H9 (cell line): ENCODE data around the gene TOP3B. TPM values are rescaled to one million over a fixed set of nuclear protein-coding genes. Genes with fewer than 3 reads are reported as not detected.

Source experiments
- DNase-seq: peaks from one replicate; pipeline ENCODE4 v3.0.0-alpha.2; 2017
- H2AFZ ChIP-seq: one replicate; pipeline ENCODE4 v1.6.1; 2013; ENCODE audit warnings: mild to moderate bottlenecking, low read length, control low read depth, moderate library complexity
- H2AK5ac ChIP-seq: 2 replicates; pipeline ENCODE4 v1.6.1; 2013; ENCODE audit warnings: low read length, control low read depth, mixed read lengths; ENCODE audit not compliant: insufficient read length
- H2BK120ac ChIP-seq: one replicate; pipeline ENCODE4 v1.6.1; 2013; ENCODE audit warnings: low read depth, mild to moderate bottlenecking, low read length, control low read depth, inconsistent platforms; ENCODE audit not compliant: poor library complexity, severe bottlenecking
- H2BK12ac ChIP-seq: 2 replicates; pipeline ENCODE4 v1.6.1; 2013; ENCODE audit warnings: low read length, control low read depth, mixed read lengths, low read depth; ENCODE audit not compliant: insufficient read length
- H2BK15ac ChIP-seq: 2 replicates; pipeline ENCODE4 v1.6.1; 2013; ENCODE audit warnings: low read depth, low read length, control low read depth
- H2BK20ac ChIP-seq: one replicate; pipeline ENCODE4 v1.6.1; 2013; ENCODE audit warnings: low read depth, mild to moderate bottlenecking, low read length, control low read depth, inconsistent platforms; ENCODE audit not compliant: poor library complexity, severe bottlenecking
- H2BK5ac ChIP-seq: 2 replicates; pipeline ENCODE4 v1.6.1; 2013; ENCODE audit warnings: low read length, control low read depth, mixed read lengths; ENCODE audit not compliant: insufficient read length
- H3K14ac ChIP-seq: 2 replicates; pipeline ENCODE4 v1.6.1; 2013; ENCODE audit warnings: low read length, control low read depth; ENCODE audit not compliant: insufficient read depth
- H3K18ac ChIP-seq: 2 replicates; pipeline ENCODE4 v1.6.1; 2013; ENCODE audit warnings: low read depth, mild to moderate bottlenecking, mixed read lengths, low read length, control low read depth; ENCODE audit not compliant: insufficient read length
- H3K23ac ChIP-seq: 2 replicates; pipeline ENCODE4 v1.6.1; 2013; ENCODE audit warnings: low read length, control low read depth, mixed read lengths, low read depth; ENCODE audit not compliant: insufficient read length
- H3K23me2 ChIP-seq: 2 replicates; pipeline ENCODE4 v1.6.1; 2013; ENCODE audit warnings: low read depth, mild to moderate bottlenecking, mixed read lengths, low read length, control low read depth; ENCODE audit not compliant: insufficient read length, poor library complexity, severe bottlenecking
- H3K27ac ChIP-seq: 2 replicates; pipeline ENCODE4 v1.5.1; 2013; ENCODE audit warnings: low read length, control low read depth, mixed read lengths, low read depth; ENCODE audit not compliant: insufficient read length
- H3K27me3 ChIP-seq: 2 replicates; pipeline ENCODE4 v1.6.1; 2013; ENCODE audit warnings: low read length, control low read depth, inconsistent platforms; ENCODE audit not compliant: insufficient read depth
- H3K4ac ChIP-seq: 2 replicates; pipeline ENCODE4 v1.6.1; 2013; ENCODE audit warnings: low read depth, mild to moderate bottlenecking, control low read depth, inconsistent platforms, low read length, moderate library complexity
- H3K4me1 ChIP-seq: 2 replicates; pipeline ENCODE4 v1.6.1; 2013; ENCODE audit warnings: low read length, control low read depth, inconsistent platforms; ENCODE audit not compliant: insufficient read depth
- H3K4me2 ChIP-seq: 2 replicates; pipeline ENCODE4 v1.6.1; 2013; ENCODE audit warnings: low read length, control low read depth, mixed read lengths; ENCODE audit not compliant: insufficient read length, insufficient read depth
- H3K56ac ChIP-seq: 2 replicates; pipeline ENCODE4 v1.6.1; 2013; ENCODE audit warnings: low read depth, mild to moderate bottlenecking, mixed read lengths, low read length, control low read depth; ENCODE audit not compliant: insufficient read length
- H3K79me1 ChIP-seq: 2 replicates; pipeline ENCODE4 v1.6.1; 2013; ENCODE audit warnings: low read depth, mild to moderate bottlenecking, moderate library complexity, low read length, control low read depth, inconsistent platforms; ENCODE audit not compliant: insufficient read depth, poor library complexity, severe bottlenecking
- H3K79me2 ChIP-seq: 2 replicates; pipeline ENCODE4 v1.6.1; 2013; ENCODE audit warnings: low read length, control low read depth, inconsistent platforms; ENCODE audit not compliant: insufficient read depth
- H3K9ac ChIP-seq: 2 replicates; pipeline ENCODE4 v1.6.1; 2013; ENCODE audit warnings: low read length, control low read depth, mixed read lengths; ENCODE audit not compliant: insufficient read length; ENCODE audit errors: extremely low read depth
- H3K9me3 ChIP-seq: one replicate; pipeline ENCODE4 v1.6.1; 2013; ENCODE audit warnings: low read depth, low read length, inconsistent platforms; ENCODE audit not compliant: control insufficient read depth
- H3T11ph ChIP-seq: one replicate; pipeline ENCODE4 v1.6.1; 2013; ENCODE audit warnings: mild to moderate bottlenecking, low read length, control low read depth, inconsistent platforms
- H4K20me1 ChIP-seq: one replicate; pipeline ENCODE4 v1.6.1; 2013; ENCODE audit not compliant: control insufficient read depth, insufficient read length, insufficient read depth
- H4K5ac ChIP-seq: 2 replicates; pipeline ENCODE4 v1.6.1; 2013; ENCODE audit warnings: low read depth, mild to moderate bottlenecking, mixed read lengths, low read length, control low read depth; ENCODE audit not compliant: insufficient read length
- H4K8ac ChIP-seq: replicated peaks from 2 replicates; pipeline ENCODE4 v1.6.1; 2013; ENCODE audit warnings: low read length, control low read depth, mixed read lengths, low read depth; ENCODE audit not compliant: insufficient read length
- H4K91ac ChIP-seq: 2 replicates; pipeline ENCODE4 v1.6.1; 2013; ENCODE audit warnings: low read depth, mild to moderate bottlenecking, moderate library complexity, mixed read lengths, low read length, control low read depth; ENCODE audit not compliant: insufficient read length
- H3K27ac Mint-ChIP-seq, 3 experiments: 2 replicates in 2 of 3; 3 replicates in 1 of 3; pipeline ENCODE4 v1.8.0; 2020 to 2021; ENCODE audit warnings: mixed read lengths in 3 of 3, mild to moderate bottlenecking in 1 of 3, moderate library complexity in 1 of 3
- H3K27me3 Mint-ChIP-seq: 2 replicates; pipeline ENCODE4 v1.8.0; 2021; ENCODE audit warnings: low read depth, mild to moderate bottlenecking, moderate library complexity, mixed read lengths
- H3K36me3 Mint-ChIP-seq, 3 experiments: 2 replicates in 2 of 3; 3 replicates in 1 of 3; pipeline ENCODE4 v1.8.0; 2020 to 2021; ENCODE audit warnings: low read depth in 3 of 3, mixed read lengths in 3 of 3; ENCODE audit not compliant: insufficient read depth in 1 of 3
- H3K4me1 Mint-ChIP-seq, 2 experiments: 2 replicates each; pipeline ENCODE4 v1.8.0; 2020; ENCODE audit warnings: mixed read lengths in 2 of 2
- H3K4me3 Mint-ChIP-seq, 2 experiments: 2 replicates in 1 of 2; 3 replicates in 1 of 2; pipeline ENCODE4 v1.8.0; 2020 to 2021; ENCODE audit warnings: mild to moderate bottlenecking in 2 of 2, mixed read lengths in 2 of 2, moderate library complexity in 1 of 2
- H3K9me3 Mint-ChIP-seq, 2 experiments: 2 replicates in 1 of 2; 3 replicates in 1 of 2; pipeline ENCODE4 v1.8.0; 2020; ENCODE audit warnings: mild to moderate bottlenecking in 2 of 2, mixed read lengths in 2 of 2, moderate library complexity in 1 of 2
- CTCF ChIP-seq: fragments of 200-600 bp; sonication (generic); conservative IDR thresholded peaks from 3 replicates; pipeline ENCODE4 v1.8.0; 2021; ENCODE audit warnings: antibody characterized with exemption, mild to moderate bottlenecking
- WGBS: extraction: QIAGEN DNeasy Blood & Tissue Kit; methylation state at CpG from one replicate; pipeline ENCODE4 v1.1.7; 2013; ENCODE audit warnings: missing lambda C conversion rate, low lambda C conversion rate, mixed read lengths; ENCODE audit not compliant: insufficient read length; ENCODE audit errors: extremely low coverage; 5-methylcytosine and 5-hydroxymethylcytosine counted together
- total RNA-seq: library from RNA; stranded (reverse); gene quantifications from 2 replicates; pipeline ENCODE4 v1.2.1, GENCODE V29; 2021

TOP3B gene
- total RNA-seq, 1 experiment from 2014 or later = 55.2 TPM

DNA sequence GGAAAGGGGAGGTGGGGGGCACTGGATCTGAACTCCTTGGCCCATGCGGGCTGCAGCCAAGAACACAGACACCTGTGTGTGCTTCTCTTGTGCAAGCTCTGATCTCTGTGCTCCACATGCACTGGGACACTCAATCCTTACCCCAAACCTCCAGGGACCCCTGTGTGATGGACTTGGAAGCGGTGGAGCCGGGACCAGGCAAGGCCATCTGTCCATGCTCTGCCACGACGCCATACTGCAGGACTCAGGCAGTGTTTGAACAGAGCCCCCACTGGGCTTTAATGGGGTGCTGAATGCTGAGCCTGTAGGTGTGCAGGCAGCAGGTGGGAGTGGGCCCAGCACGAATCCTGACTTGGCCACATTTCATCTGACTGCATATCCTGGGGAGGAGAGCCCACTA lies 53.3 kb downstream of the TOP3B start:
- Histone ChIP-seq H2AK5ac (no peak overlapping the region), H3K79me1 (no peaks in the 10 kb centered on the region), H3K9me3 (no peaks in the 10 kb centered on the region), H3K4me2 (no peak overlapping the region), H3K23ac (no peak overlapping the region), H2BK120ac (no peak overlapping the region), H3T11ph (no peak overlapping the region), H3K27me3 (no peaks in the 10 kb centered on the region), H2BK5ac (no peak overlapping the region), H4K5ac (no peak overlapping the region), H3K14ac (no peak overlapping the region), H3K79me2 (no peaks in the 10 kb centered on the region), H2BK20ac (no peak overlapping the region), H2BK15ac (no peak overlapping the region), H4K91ac (no peak overlapping the region), H3K9ac (no peak overlapping the region), H3K27ac (no peak overlapping the region), H2AFZ (no peak overlapping the region), H3K56ac (no peak overlapping the region), H3K4me1 (peaks cover 4% of the 10 kb centered on the region; the same call in 1 of the 2 replicates), H3K4ac (no peak overlapping the region), H3K23me2 (no peaks in the 10 kb centered on the region), H4K8ac (no peak overlapping the region), H4K20me1 (no peaks in the 10 kb centered on the region), H2BK12ac (no peak overlapping the region), H3K18ac (no peak overlapping the region)
- H3K9me3 Mint-ChIP-seq = no peaks in the 10 kb centered on the region
- H3K4me1 Mint-ChIP-seq = peaks cover 36 to 46% of the 10 kb centered on the region in 2 experiments
- WGBS = no CpG with 5 or more reads among the region's 6 CpGs
- no peaks in the 10 kb centered on the region for H3K27me3 Mint-ChIP-seq
- no peak for TF ChIP-seq CTCF
- H3K27ac Mint-ChIP-seq = peak overlapping the region in 2 of 3 experiments; percentile 14 to 20; a peak in 2 of 7 replicates
- no peak for DNase-seq
- H3K4me3 Mint-ChIP-seq = no peak overlapping the region
- H3K36me3 Mint-ChIP-seq = peaks cover 0 to 29% (median 26%) of the 10 kb centered on the region in 3 experiments; a peak in 6 of 7 replicates
